Endothelial cell (in vitro differentiated cells): ENCODE measurements around the gene STARD8. TPM values are rescaled to one million over a fixed set of nuclear protein-coding genes. Genes with fewer than 3 reads are reported as not detected.

Experiments used
- DNase-seq: peaks from one replicate; pipeline ENCODE4 v3.0.0; 2021; ENCODE audit warnings: low spot score
- H3K27ac Mint-ChIP-seq: one replicate; pipeline ENCODE4 v1.8.0; 2021; ENCODE audit warnings: mixed read lengths, inconsistent platforms; ENCODE audit not compliant: unreplicated experiment
- H3K27me3 Mint-ChIP-seq: one replicate; pipeline ENCODE4 v1.8.0; 2021; ENCODE audit warnings: mild to moderate bottlenecking, moderate library complexity, mixed read lengths, inconsistent platforms; ENCODE audit not compliant: unreplicated experiment
- H3K36me3 Mint-ChIP-seq: one replicate; pipeline ENCODE4 v1.8.0; 2021; ENCODE audit warnings: mild to moderate bottlenecking, low read depth, mixed read lengths, inconsistent platforms; ENCODE audit not compliant: unreplicated experiment
- H3K4me1 Mint-ChIP-seq: one replicate; pipeline ENCODE4 v1.8.0; 2021; ENCODE audit warnings: mild to moderate bottlenecking, mixed read lengths, inconsistent platforms; ENCODE audit not compliant: unreplicated experiment
- H3K4me3 Mint-ChIP-seq: one replicate; pipeline ENCODE4 v1.8.0; 2021; ENCODE audit warnings: mild to moderate bottlenecking, mixed read lengths, inconsistent platforms; ENCODE audit not compliant: unreplicated experiment
- H3K9me3 Mint-ChIP-seq: one replicate; pipeline ENCODE4 v1.8.0; 2021; ENCODE audit warnings: mixed read lengths, inconsistent platforms; ENCODE audit not compliant: unreplicated experiment
- total RNA-seq: library from RNA; stranded (reverse); fragmentation: NEBNext Ultra II Directional; extraction: Animal tissue kit (Norgen Biotek cat#: 25700); gene quantifications from one replicate; pipeline ENCODE4 v1.2.1, GENCODE V29; 2021; ENCODE audit not compliant: unreplicated experiment
- TF ChIP-seq, protein P1 (sequence below): fragments of 200-600 bp; sonication (generic); IDR thresholded peaks from one replicate; pipeline ENCODE4 v1.5.0; 2021; ENCODE audit warnings: antibody characterized with exemption; ENCODE audit not compliant: unreplicated experiment

Gene STARD8
- total RNA-seq, 1 donor from 2014 or later = 82.7 TPM

DNA sequence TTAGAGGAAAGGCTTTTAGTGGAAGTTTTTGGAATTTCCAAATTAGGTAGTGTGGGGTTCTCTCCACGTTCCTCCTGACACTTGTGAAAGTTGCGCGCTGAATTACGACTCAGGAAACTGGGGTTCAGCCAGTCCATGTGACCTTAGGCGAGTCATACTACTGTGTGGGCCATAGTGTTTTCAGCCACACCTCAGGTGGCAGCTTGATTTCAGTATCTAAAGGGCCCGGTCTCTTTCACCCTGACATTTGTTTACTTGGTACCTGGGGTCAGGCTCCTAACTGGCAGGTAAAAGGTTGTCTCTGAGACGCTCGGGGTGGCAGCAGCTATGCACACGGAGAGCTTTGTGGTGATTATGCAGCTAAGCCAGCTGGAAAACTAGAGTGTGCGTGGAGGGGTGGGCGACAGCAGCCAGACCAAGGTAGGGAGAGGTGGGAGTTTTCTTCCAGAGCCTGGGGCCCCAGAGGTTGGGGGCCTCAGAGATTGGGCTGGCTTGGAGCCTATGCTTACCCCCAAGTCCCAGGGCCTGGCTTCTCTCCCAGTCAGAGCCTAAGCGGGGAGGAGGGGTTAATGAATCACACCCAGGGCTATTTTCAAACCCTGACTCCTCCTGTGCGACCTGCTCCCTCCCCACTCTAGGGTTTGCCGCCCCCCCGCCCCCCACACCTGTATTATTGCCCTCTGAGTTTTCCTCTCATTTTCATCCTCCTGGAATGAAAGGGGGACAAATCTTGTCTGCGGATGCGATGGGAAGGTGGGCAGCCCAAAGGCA, 47.2 kb downstream of the STARD8 start:
- H3K4me3 Mint-ChIP-seq = peak overlapping the region; percentile 97
- H3K36me3 Mint-ChIP-seq = no peaks in the 10 kb centered on the region
- H3K27me3 Mint-ChIP-seq = peaks cover 8% of the 10 kb centered on the region
- H3K9me3 Mint-ChIP-seq = no peaks in the 10 kb centered on the region
- H3K27ac Mint-ChIP-seq = peak overlapping the region; percentile 74
- TF ChIP-seq, protein P1, sequence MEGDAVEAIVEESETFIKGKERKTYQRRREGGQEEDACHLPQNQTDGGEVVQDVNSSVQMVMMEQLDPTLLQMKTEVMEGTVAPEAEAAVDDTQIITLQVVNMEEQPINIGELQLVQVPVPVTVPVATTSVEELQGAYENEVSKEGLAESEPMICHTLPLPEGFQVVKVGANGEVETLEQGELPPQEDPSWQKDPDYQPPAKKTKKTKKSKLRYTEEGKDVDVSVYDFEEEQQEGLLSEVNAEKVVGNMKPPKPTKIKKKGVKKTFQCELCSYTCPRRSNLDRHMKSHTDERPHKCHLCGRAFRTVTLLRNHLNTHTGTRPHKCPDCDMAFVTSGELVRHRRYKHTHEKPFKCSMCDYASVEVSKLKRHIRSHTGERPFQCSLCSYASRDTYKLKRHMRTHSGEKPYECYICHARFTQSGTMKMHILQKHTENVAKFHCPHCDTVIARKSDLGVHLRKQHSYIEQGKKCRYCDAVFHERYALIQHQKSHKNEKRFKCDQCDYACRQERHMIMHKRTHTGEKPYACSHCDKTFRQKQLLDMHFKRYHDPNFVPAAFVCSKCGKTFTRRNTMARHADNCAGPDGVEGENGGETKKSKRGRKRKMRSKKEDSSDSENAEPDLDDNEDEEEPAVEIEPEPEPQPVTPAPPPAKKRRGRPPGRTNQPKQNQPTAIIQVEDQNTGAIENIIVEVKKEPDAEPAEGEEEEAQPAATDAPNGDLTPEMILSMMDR = no peak
- no peak for DNase-seq
- H3K4me1 Mint-ChIP-seq = peaks cover 28% of the 10 kb centered on the region

DNA sequence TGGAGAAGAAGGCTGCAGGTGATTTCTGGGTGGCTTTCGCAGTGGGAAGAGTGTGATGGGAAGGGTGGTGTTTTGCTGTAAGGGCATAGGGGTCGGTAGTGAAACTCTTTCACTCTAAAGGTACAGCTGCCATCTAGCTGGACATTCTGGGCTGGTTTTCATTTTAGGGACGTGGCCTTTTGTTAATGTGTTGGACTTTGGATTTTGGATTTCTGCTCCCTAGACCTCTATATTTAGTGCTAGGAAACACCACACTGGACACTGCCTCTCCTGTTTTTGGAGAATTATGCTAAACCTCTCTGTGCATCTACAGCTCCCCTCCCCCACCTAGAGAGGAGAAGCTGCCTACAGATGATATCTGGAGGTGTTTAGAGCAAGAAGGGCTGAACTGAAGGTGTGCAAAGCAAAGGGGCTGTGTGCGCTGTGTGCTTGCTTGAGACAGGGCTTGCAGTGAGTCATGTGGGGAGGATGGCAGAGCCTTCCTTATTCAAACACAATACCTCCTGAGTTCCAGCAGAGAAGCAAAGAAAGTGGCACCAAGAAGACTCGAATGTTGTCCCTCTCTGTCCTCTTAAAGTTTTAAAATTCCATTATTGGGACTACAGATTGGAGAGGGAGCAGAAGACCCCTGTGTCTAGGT, 47.9 kb downstream of the STARD8 start:
- Mint-ChIP-seq H3K36me3 (no peaks in the 10 kb centered on the region), H3K27ac (peak overlapping the region; percentile 74), H3K27me3 (peaks cover 8% of the 10 kb centered on the region), H3K9me3 (no peaks in the 10 kb centered on the region), H3K4me1 (peaks cover 33% of the 10 kb centered on the region), H3K4me3 (peak overlapping the region; percentile 97)
- TF ChIP-seq, protein P1 = no peak
- DNase-seq = no peak

DNA sequence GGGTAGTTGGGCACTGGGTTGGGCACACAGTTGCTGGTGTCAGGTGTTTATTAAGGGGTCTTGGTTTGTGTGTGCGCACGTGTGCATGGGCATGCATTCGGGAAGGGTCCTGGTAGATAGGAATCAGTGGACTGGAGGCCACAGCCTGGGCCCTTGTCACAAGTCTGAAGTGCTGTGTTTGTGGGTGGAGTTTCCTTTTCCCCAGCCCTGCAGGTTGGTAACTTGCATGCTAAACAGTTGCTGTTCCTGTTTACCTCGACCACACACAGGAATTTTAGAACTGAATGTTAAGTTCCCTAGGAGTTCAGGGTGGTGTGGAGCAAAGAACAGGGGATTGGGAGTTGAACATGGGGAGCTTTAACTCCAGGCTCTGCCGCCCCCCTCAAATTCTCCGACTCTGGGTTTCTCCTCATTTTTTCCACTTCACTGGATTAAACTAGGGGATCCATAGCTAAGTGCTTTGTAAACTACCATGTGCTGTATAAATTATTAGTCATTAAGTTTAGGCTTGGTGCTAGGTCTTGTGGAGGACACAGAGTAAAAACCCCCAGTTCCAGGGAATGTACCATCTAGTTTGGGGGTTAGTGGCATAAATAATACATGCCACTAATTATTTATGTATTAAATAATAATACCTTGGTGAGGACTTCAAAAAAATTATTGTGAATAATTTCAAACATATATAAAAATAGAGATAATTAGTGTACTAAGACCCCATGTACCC, 49.0 kb downstream of the STARD8 start:
- TF ChIP-seq, protein P1 = no peak
- peak overlapping the region; percentile 86 for H3K4me3 Mint-ChIP-seq
- DNase-seq = no peak
- H3K9me3 Mint-ChIP-seq = no peaks in the 10 kb centered on the region
- peaks cover 8% of the 10 kb centered on the region for H3K27me3 Mint-ChIP-seq
- H3K4me1 Mint-ChIP-seq = peaks cover 43% of the 10 kb centered on the region
- peaks cover 4% of the 10 kb centered on the region for H3K36me3 Mint-ChIP-seq
- peak overlapping the region; percentile 85 for H3K27ac Mint-ChIP-seq

DNA sequence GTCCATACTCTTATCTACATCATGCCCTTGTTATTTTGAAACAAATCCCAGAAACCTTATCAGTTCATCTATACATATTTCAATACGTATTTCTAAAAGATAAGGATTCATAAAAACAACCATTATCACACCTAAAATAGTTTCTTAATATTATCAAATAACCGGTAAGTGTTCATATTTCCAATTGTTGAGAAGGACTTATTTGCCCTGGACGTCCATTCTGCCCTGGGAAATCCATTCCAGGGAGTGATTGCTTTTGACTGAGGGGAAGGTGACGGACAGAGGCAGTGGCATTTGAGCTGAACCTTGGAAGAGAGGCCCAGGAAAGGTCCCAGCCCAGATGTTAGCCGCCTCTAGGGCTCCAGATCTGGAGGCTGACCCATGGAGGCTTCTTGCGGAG, 49.6 kb downstream of the STARD8 start:
- H3K9me3 Mint-ChIP-seq = no peaks in the 10 kb centered on the region
- peak overlapping the region; percentile 84 for H3K27ac Mint-ChIP-seq
- peak overlapping the region; percentile 79 for H3K4me3 Mint-ChIP-seq
- H3K4me1 Mint-ChIP-seq = peaks cover 48% of the 10 kb centered on the region
- peaks cover 8% of the 10 kb centered on the region for H3K27me3 Mint-ChIP-seq
- peaks cover 4% of the 10 kb centered on the region for H3K36me3 Mint-ChIP-seq
- TF ChIP-seq, protein P1 = no peak
- no peak for DNase-seq
